ENCODE measurements around the gene SORT1. TPM values are rescaled to one million over a fixed set of nuclear protein-coding genes. Genes with fewer than 3 reads are reported as not detected.

The SORT1 gene
- polyA plus RNA-seq, 1 of the 3 experiments (the other 2 are of a cell fraction): 8.5 TPM

DNA sequence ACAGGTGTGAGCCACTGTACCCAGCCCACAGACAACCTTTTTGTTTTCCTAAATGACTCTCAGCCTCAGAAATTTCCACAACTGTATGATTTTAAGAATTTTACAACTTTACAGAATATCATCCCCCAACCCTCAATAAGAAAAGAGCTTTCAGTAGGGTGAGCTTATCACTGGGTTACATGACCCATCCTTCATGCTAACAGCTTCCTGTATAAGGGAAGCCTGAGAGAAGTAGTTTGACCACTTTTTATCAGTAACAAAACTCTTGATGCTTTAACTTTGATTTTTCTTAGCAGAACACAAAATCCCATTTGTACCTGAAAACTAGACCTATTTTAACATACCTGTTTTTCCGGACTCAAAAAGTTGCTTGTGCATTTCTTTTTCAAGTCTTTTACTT lies 81.2 kb downstream of the SORT1 start:
- Histone ChIP-seq H3K4me2 (no peak overlapping the region), H2AFZ (ENCODE audit: low read depth) (no peak overlapping the region), H3F3A (replicated peaks; ENCODE audit: insufficient read depth) (no peaks in the 10 kb centered on the region), H4K20me1 (ENCODE audit: insufficient read depth) (no peaks in the 10 kb centered on the region), H3K36me3 (replicated peaks in 1 of 2; ENCODE audit: control insufficient read depth in 1 of 2, insufficient read depth in 2 of 2, low read length in 1 of 2) (peaks cover 3 to 29% of the 10 kb centered on the region in 2 experiments), H3K4me3 (ENCODE audit: low read depth in 2 of 2, low read length in 1 of 2) (no peak overlapping the region), H3K9me3 (no peaks in the 10 kb centered on the region), H3K9me2 (no peaks in the 10 kb centered on the region), H3K27ac (ENCODE audit: low read depth in 2 of 2, low read length in 1 of 2) (no peak overlapping the region), H3K27me3 (ENCODE audit: insufficient read depth) (no peaks in the 10 kb centered on the region), H3K4me1 (ENCODE audit: control insufficient read depth in 1 of 2, insufficient read depth in 2 of 2, low read depth in 1 of 2, low read length in 1 of 2) (peaks cover 0 to 7% of the 10 kb centered on the region in 2 experiments; a peak in 2 of 4 replicates), H3K9ac (no peak overlapping the region), H3K79me2 (ENCODE audit: insufficient read depth) (no peaks in the 10 kb centered on the region)
- ChIA-PET CTCF (interaction anchor here (0.8 to 1.0 kb wide), 2 partner anchors 11 to 174 kb away, joined by 3 read pairs; no protein-coding TSS in a partner anchor), POLR2A (no interaction called here)
- no peak for TF ChIP-seq EP300 (IDR thresholded peaks at IDR 0.05; ENCODE audit: borderline replicate concordance in 1 of 2, low read depth in 1 of 2, low read length in 1 of 2)
- no peak for TF ChIP-seq NRF1 (IDR thresholded peaks at IDR 0.05; ENCODE audit: low read depth, low read length)
- 94% methylated on average over 1 of the region's 1 CpG for WGBS (ENCODE audit: low lambda C conversion rate)
- DNase-seq: no peak

DNA sequence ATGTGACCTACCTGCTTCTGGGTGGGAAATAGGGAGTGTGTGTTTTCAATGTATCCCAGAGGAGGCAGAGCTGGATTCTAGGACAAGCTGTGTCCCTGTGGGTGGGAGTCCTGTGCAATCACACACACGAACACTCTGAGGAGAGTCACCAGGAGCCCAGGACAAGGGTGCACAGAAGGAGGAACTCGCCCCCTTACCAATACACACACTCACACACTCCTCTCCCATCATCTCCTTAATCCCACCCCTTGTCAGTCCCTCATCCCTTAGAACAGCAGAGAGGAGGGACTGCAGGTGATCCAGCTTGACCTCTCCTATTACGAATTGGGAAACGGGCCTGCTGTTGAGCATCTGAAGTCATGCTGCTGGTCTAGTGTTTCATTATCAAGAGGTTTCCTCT lies 82.4 kb downstream of the SORT1 start:
- Histone ChIP-seq H2AFZ (ENCODE audit: low read depth) (no peak overlapping the region), H3F3A (replicated peaks; ENCODE audit: insufficient read depth) (no peaks in the 10 kb centered on the region), H3K4me2 (no peak overlapping the region), H3K9me2 (no peaks in the 10 kb centered on the region), H3K9me3 (no peaks in the 10 kb centered on the region), H3K27me3 (ENCODE audit: insufficient read depth) (no peaks in the 10 kb centered on the region), H4K20me1 (ENCODE audit: insufficient read depth) (no peaks in the 10 kb centered on the region), H3K4me3 (ENCODE audit: low read depth in 2 of 2, low read length in 1 of 2) (no peak overlapping the region), H3K9ac (no peak overlapping the region), H3K4me1 (ENCODE audit: control insufficient read depth in 1 of 2, insufficient read depth in 2 of 2, low read depth in 1 of 2, low read length in 1 of 2) (peaks cover 0 to 7% of the 10 kb centered on the region in 2 experiments; a peak in 2 of 4 replicates), H3K36me3 (replicated peaks in 1 of 2; ENCODE audit: control insufficient read depth in 1 of 2, insufficient read depth in 2 of 2, low read length in 1 of 2) (peaks cover 9 to 18% of the 10 kb centered on the region in 2 experiments), H3K79me2 (ENCODE audit: insufficient read depth) (no peaks in the 10 kb centered on the region), H3K27ac (ENCODE audit: low read depth in 2 of 2, low read length in 1 of 2) (no peak overlapping the region)
- WGBS (ENCODE audit: low lambda C conversion rate): 86% methylated on average over 4 of the region's 4 CpGs
- CTCF ChIA-PET: interaction anchor here (1.3 to 1.7 kb wide), 2 partner anchors 38 to 84 kb away, joined by 6 to 7 read pairs; no protein-coding TSS in a partner anchor
- POLR2A ChIA-PET: no interaction called here
- TF ChIP-seq TEAD4 (IDR thresholded peaks at IDR 0.05; ENCODE audit: borderline replicate concordance, insufficient read depth) (no peak), FOXM1 (IDR thresholded peaks at IDR 0.05; ENCODE audit: low read depth) (no peak), RCOR1 (IDR thresholded peaks at IDR 0.05; ENCODE audit: low read length) (no peak), SMC3 (IDR thresholded peaks at IDR 0.05; ENCODE audit: low read depth, low read length) (no peak), NRF1 (IDR thresholded peaks at IDR 0.05; ENCODE audit: low read depth, low read length) (no peak), MXI1 (IDR thresholded peaks at IDR 0.05; ENCODE audit: low read depth, low read length) (no peak)
- no peak for DNase-seq

DNA sequence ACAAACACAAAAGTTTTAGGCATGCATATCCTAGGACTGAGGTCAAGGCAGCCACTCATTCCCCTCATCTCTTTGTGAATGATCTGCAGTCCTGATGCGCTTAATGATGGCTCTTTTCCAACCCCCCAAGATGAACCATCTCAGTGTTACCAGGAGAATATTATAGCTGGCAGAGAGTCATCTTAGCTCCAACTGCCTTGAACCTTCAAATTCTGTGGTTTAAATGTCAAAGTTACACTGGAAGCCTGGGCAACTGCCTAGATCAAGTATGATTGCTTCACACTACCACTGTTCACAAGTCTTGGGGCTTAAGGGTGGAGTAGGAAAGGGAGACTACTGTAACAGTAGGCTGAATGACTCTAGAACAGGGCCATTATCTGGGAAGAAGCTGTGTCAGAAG lies 82.9 kb downstream of the SORT1 start:
- Histone ChIP-seq H3K9me3 (no peaks in the 10 kb centered on the region), H3K4me2 (no peak overlapping the region), H4K20me1 (ENCODE audit: insufficient read depth) (no peaks in the 10 kb centered on the region), H3K27ac (ENCODE audit: low read depth in 2 of 2, low read length in 1 of 2) (no peak overlapping the region), H2AFZ (ENCODE audit: low read depth) (no peak overlapping the region), H3K4me1 (ENCODE audit: control insufficient read depth in 1 of 2, insufficient read depth in 2 of 2, low read depth in 1 of 2, low read length in 1 of 2) (peaks cover 0 to 7% of the 10 kb centered on the region in 2 experiments; a peak in 2 of 4 replicates), H3K36me3 (replicated peaks in 1 of 2; ENCODE audit: control insufficient read depth in 1 of 2, insufficient read depth in 2 of 2, low read length in 1 of 2) (peaks cover 9 to 17% of the 10 kb centered on the region in 2 experiments), H3K9ac (no peak overlapping the region), H3K79me2 (ENCODE audit: insufficient read depth) (no peaks in the 10 kb centered on the region), H3K9me2 (no peaks in the 10 kb centered on the region), H3F3A (replicated peaks; ENCODE audit: insufficient read depth) (no peaks in the 10 kb centered on the region), H3K27me3 (ENCODE audit: insufficient read depth) (no peaks in the 10 kb centered on the region), H3K4me3 (ENCODE audit: low read depth in 2 of 2, low read length in 1 of 2) (no peak overlapping the region)
- 100% methylated on average over 1 of the region's 1 CpG for WGBS (ENCODE audit: low lambda C conversion rate)
- CTCF ChIA-PET: interaction anchor here (1.3 to 1.7 kb wide), 2 partner anchors 38 to 84 kb away, joined by 6 to 7 read pairs; no protein-coding TSS in a partner anchor
- DNase-seq: no peak
- POLR2A ChIA-PET: no interaction called here
- no peak for TF ChIP-seq FOXM1 (IDR thresholded peaks at IDR 0.05; ENCODE audit: low read depth)
- no peak for TF ChIP-seq GABPA (IDR thresholded peaks at IDR 0.05; ENCODE audit: low read depth)
- no peak for TF ChIP-seq CHD2 (IDR thresholded peaks at IDR 0.05; ENCODE audit: low read length, partially characterized antibody)
- TF ChIP-seq, protein P1, sequence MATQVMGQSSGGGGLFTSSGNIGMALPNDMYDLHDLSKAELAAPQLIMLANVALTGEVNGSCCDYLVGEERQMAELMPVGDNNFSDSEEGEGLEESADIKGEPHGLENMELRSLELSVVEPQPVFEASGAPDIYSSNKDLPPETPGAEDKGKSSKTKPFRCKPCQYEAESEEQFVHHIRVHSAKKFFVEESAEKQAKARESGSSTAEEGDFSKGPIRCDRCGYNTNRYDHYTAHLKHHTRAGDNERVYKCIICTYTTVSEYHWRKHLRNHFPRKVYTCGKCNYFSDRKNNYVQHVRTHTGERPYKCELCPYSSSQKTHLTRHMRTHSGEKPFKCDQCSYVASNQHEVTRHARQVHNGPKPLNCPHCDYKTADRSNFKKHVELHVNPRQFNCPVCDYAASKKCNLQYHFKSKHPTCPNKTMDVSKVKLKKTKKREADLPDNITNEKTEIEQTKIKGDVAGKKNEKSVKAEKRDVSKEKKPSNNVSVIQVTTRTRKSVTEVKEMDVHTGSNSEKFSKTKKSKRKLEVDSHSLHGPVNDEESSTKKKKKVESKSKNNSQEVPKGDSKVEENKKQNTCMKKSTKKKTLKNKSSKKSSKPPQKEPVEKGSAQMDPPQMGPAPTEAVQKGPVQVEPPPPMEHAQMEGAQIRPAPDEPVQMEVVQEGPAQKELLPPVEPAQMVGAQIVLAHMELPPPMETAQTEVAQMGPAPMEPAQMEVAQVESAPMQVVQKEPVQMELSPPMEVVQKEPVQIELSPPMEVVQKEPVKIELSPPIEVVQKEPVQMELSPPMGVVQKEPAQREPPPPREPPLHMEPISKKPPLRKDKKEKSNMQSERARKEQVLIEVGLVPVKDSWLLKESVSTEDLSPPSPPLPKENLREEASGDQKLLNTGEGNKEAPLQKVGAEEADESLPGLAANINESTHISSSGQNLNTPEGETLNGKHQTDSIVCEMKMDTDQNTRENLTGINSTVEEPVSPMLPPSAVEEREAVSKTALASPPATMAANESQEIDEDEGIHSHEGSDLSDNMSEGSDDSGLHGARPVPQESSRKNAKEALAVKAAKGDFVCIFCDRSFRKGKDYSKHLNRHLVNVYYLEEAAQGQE (IDR thresholded peaks at IDR 0.05; ENCODE audit: low read depth, low read length): no peak
- TF ChIP-seq NRF1 (IDR thresholded peaks at IDR 0.05; ENCODE audit: low read depth, low read length): no peak
- no peak for TF ChIP-seq TAF1 (IDR thresholded peaks at IDR 0.05; ENCODE audit: borderline replicate concordance, low read depth, low read length)
- TF ChIP-seq TEAD4 (IDR thresholded peaks at IDR 0.05; ENCODE audit: borderline replicate concordance, insufficient read depth): no peak
- TF ChIP-seq SIN3A (IDR thresholded peaks at IDR 0.05; ENCODE audit: borderline replicate concordance, low read depth, low read length): no peak
- TF ChIP-seq, protein P2, sequence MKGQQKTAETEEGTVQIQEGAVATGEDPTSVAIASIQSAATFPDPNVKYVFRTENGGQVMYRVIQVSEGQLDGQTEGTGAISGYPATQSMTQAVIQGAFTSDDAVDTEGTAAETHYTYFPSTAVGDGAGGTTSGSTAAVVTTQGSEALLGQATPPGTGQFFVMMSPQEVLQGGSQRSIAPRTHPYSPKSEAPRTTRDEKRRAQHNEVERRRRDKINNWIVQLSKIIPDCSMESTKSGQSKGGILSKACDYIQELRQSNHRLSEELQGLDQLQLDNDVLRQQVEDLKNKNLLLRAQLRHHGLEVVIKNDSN (IDR thresholded peaks at IDR 0.05; ENCODE audit: borderline replicate concordance, low read depth): no peak
- TF ChIP-seq, protein P3, sequence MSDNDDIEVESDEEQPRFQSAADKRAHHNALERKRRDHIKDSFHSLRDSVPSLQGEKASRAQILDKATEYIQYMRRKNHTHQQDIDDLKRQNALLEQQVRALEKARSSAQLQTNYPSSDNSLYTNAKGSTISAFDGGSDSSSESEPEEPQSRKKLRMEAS (IDR thresholded peaks at IDR 0.05; ENCODE audit: low read depth): no peak
- TF ChIP-seq, protein P4, sequence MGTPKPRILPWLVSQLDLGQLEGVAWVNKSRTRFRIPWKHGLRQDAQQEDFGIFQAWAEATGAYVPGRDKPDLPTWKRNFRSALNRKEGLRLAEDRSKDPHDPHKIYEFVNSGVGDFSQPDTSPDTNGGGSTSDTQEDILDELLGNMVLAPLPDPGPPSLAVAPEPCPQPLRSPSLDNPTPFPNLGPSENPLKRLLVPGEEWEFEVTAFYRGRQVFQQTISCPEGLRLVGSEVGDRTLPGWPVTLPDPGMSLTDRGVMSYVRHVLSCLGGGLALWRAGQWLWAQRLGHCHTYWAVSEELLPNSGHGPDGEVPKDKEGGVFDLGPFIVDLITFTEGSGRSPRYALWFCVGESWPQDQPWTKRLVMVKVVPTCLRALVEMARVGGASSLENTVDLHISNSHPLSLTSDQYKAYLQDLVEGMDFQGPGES (IDR thresholded peaks at IDR 0.05; ENCODE audit: low read depth, low read length): no peak
